Measurements from ENCODE around the gene LAIR1. TPM values are rescaled to one million over a fixed set of nuclear protein-coding genes. Genes with fewer than 3 reads are reported as not detected.

The LAIR1 gene
- total and polyA plus RNA-seq, 12 donors = 2.1 to 36.3 (median 5.1) TPM

DNA sequence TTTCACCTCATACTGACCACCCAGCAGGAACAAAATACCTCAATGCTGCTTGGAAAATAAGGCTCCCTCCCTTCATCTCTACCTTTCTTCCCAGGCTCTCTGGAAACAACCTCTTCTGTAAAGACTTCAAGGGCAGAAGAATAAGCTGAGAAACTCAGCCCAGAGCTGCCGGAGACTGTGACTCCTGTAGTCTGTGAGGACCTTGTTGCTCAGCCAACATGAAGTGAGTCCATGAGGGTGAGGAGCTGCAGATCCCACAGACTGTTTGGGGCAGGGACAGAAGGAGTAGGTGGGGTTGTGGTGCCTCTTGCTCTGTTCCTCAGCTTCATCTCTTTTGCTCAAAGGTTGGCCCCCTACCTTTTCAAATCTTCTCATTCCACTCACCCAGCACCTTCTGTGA, 59.6 kb downstream of the LAIR1 start:
- Histone ChIP-seq H3K27me3 (peaks cover 0 to 28% (median 14%) of the 10 kb centered on the region in 7 donors), H3K9me3 (no peaks in the 10 kb centered on the region), H3K4me3 (no peak overlapping the region), H3K36me3 (no peaks in the 10 kb centered on the region), H3K27ac (no peak overlapping the region), H3K4me1 (peaks cover 0 to 43% (median 0%) of the 10 kb centered on the region in 9 donors)
- WGBS, 2 donors = 71 to 78% methylated on average over 1 of the region's 1 CpG
- TF ChIP-seq CTCF (IDR thresholded peaks at IDR 0.05) = no peak
- ATAC-seq (no peak), DNase-seq (no peak)
- intact Hi-C loops (cut with DNase I) = no loop called here

- peaks cover 0 to 36% (median 13%) of the 10 kb centered on the region in 7 donors for H3K27me3 ChIP-seq
- no peak for DNase-seq
- intact Hi-C loops (cut with DNase I) = no loop called here
Observed at GRCh38 chr19:54302257-54302656, 62.5 kb downstream of the LAIR1 start.

More at GRCh38 chr19:54302257-54302656, 62.5 kb downstream of the LAIR1 start:
- Histone ChIP-seq H3K4me3 (no peak overlapping the region), H3K4me1 (peaks cover 0 to 44% (median 0%) of the 10 kb centered on the region in 9 donors), H3K27ac (peak overlapping the region in 1 of 10 donors; percentile 69), H3K9me3 (no peaks in the 10 kb centered on the region), H3K36me3 (no peaks in the 10 kb centered on the region)
- peak in 4 of 8 donors; percentile 49 to 64 (median 56) for ATAC-seq
- no peak for TF ChIP-seq CTCF (IDR thresholded peaks at IDR 0.05)
- 62 to 68% methylated on average over 4 of the region's 4 CpGs for WGBS, 2 donors

Other genes with a start within 250 kb of the LAIR1 start
- 10 to 100 TPM; 11.0 to 16.8 (median 12.9) TPM for gene TFPT, start 249.3 kb downstream of the LAIR1 start, total RNA-seq
- gene TFPT, start 249.3 kb downstream of the LAIR1 start, polyA plus RNA-seq = 10 to 100 TPM; 26.0 to 33.8 TPM
- gene PRPF31, start 249.2 kb downstream of the LAIR1 start, total RNA-seq = 10 to 100 TPM; 35.9 to 46.4 (median 43.0) TPM
- gene PRPF31, start 249.2 kb downstream of the LAIR1 start, polyA plus RNA-seq = 10 to 100 TPM; 52.1 to 52.8 TPM
- gene CNOT3, start 227.2 kb downstream of the LAIR1 start, total RNA-seq = 10 to 100 TPM; 16.0 to 25.9 (median 20.9) TPM
- gene CNOT3, start 227.2 kb downstream of the LAIR1 start, polyA plus RNA-seq = 10 to 100 TPM; 14.5 to 27.8 TPM
- 1 to 10 TPM; 5.4 to 8.4 (median 6.9) TPM for gene LENG1, start 205.2 kb downstream of the LAIR1 start, total RNA-seq
- gene LENG1, start 205.2 kb downstream of the LAIR1 start, polyA plus RNA-seq = 10 to 100 TPM; 14.6 to 16.9 TPM
- 1 to 10 TPM in 9 of 10 donors, under 1 TPM in 1; 0.59 to 5.5 (median 2.1) TPM for gene TMC4, start 191.8 kb downstream of the LAIR1 start, total RNA-seq
- gene TMC4, start 191.8 kb downstream of the LAIR1 start, polyA plus RNA-seq = 10 to 100 TPM in 1 of 2 donors, 1 to 10 TPM in 1; 1.6 to 11.6 TPM
- 10 to 100 TPM; 12.3 to 29.4 (median 15.5) TPM for gene MBOAT7, start 175.4 kb downstream of the LAIR1 start, total RNA-seq
- 10 to 100 TPM in 1 of 2 donors, 1 to 10 TPM in 1; 7.7 to 17.0 TPM for gene MBOAT7, start 175.4 kb downstream of the LAIR1 start, polyA plus RNA-seq
- gene TSEN34, start 173.6 kb downstream of the LAIR1 start, total RNA-seq = 10 to 100 TPM; 12.1 to 24.0 (median 19.3) TPM
- 10 to 100 TPM in 1 of 2 donors, 1 to 10 TPM in 1; 5.6 to 38.0 TPM for gene TSEN34, start 173.6 kb downstream of the LAIR1 start, polyA plus RNA-seq
- gene RPS9, start 164.1 kb downstream of the LAIR1 start, total RNA-seq = 100 to 1,000 TPM; 550 to 734 (median 603) TPM
- gene RPS9, start 164.1 kb downstream of the LAIR1 start, polyA plus RNA-seq = 1,000 to 10,000 TPM; 1,335 to 2,571 TPM
- 10 to 100 TPM in 1 of 10 donors, 1 to 10 TPM in 6, under 1 TPM in 3; 0.71 to 18.3 (median 2.0) TPM for gene LILRB3, start 141.9 kb downstream of the LAIR1 start, total RNA-seq
- gene LILRB3, start 141.9 kb downstream of the LAIR1 start, polyA plus RNA-seq = 1 to 10 TPM; 2.5 TPM
- gene LILRA6, start 122.1 kb downstream of the LAIR1 start, total RNA-seq = 1 to 10 TPM in 6 of 10 donors, under 1 TPM in 3, not detected in 1; 0.48 to 9.4 (median 1.3) TPM
- 1 to 10 TPM; 1.1 to 1.5 TPM for gene LILRA6, start 122.1 kb downstream of the LAIR1 start, polyA plus RNA-seq
- gene LILRB5, start 107.7 kb downstream of the LAIR1 start, total RNA-seq = 10 to 100 TPM in 2 of 10 donors, 1 to 10 TPM in 8; 1.6 to 10.6 (median 3.2) TPM
- 1 to 10 TPM; 1.8 to 9.1 TPM for gene LILRB5, start 107.7 kb downstream of the LAIR1 start, polyA plus RNA-seq
- gene LILRB2, start 83.8 kb downstream of the LAIR1 start, total RNA-seq = 10 to 100 TPM in 1 of 10 donors, 1 to 10 TPM in 9; 1.1 to 20.1 (median 2.0) TPM
- gene LILRB2, start 83.8 kb downstream of the LAIR1 start, polyA plus RNA-seq = 1 to 10 TPM; 2.6 to 2.8 TPM
- gene LILRA5, start 51.8 kb downstream of the LAIR1 start, total RNA-seq = 1 to 10 TPM in 6 of 10 donors, under 1 TPM in 4; 0.26 to 8.5 (median 1.3) TPM
- 1 to 10 TPM in 1 of 2 donors, under 1 TPM in 1; 0.37 to 3.7 TPM for gene LILRA5, start 51.8 kb downstream of the LAIR1 start, polyA plus RNA-seq
- gene LILRA4, start 25.8 kb downstream of the LAIR1 start, total RNA-seq = 1 to 10 TPM in 1 of 10 donors, not detected in 9; 1.6 TPM
- gene LILRA4, start 25.8 kb downstream of the LAIR1 start, polyA plus RNA-seq = not detected
- 1 to 10 TPM in 5 of 10 donors, under 1 TPM in 5; 0.37 to 4.3 (median 1.0) TPM for gene TTYH1, start 50.5 kb upstream of the LAIR1 start, total RNA-seq
- gene TTYH1, start 50.5 kb upstream of the LAIR1 start, polyA plus RNA-seq = 1 to 10 TPM; 1.8 to 3.1 TPM
- 10 to 100 TPM; 45.5 to 76.2 (median 56.8) TPM for gene LENG8, start 84.3 kb upstream of the LAIR1 start, total RNA-seq
- 100 to 1,000 TPM in 1 of 2 donors, 10 to 100 TPM in 1; 34.3 to 194 TPM for gene LENG8, start 84.3 kb upstream of the LAIR1 start, polyA plus RNA-seq
- 1 to 10 TPM; 1.0 to 4.2 (median 1.5) TPM for gene LENG9, start 98.8 kb upstream of the LAIR1 start, total RNA-seq
- 1 to 10 TPM; 1.6 to 2.6 TPM for gene LENG9, start 98.8 kb upstream of the LAIR1 start, polyA plus RNA-seq
- 10 to 100 TPM in 5 of 10 donors, 1 to 10 TPM in 5; 5.3 to 22.8 (median 9.7) TPM for gene CDC42EP5, start 108.4 kb upstream of the LAIR1 start, total RNA-seq
- 10 to 100 TPM; 11.2 to 21.9 TPM for gene CDC42EP5, start 108.4 kb upstream of the LAIR1 start, polyA plus RNA-seq
- gene LAIR2, start 137.9 kb upstream of the LAIR1 start, total RNA-seq = 1 to 10 TPM in 1 of 10 donors, under 1 TPM in 1, not detected in 8; 0.76 to 2.5 TPM
- not detected for gene LAIR2, start 137.9 kb upstream of the LAIR1 start, polyA plus RNA-seq
- 1 to 10 TPM in 6 of 10 donors, under 1 TPM in 4; 0.31 to 3.3 (median 1.2) TPM for gene LILRA2, start 208.9 kb upstream of the LAIR1 start, total RNA-seq
- under 1 TPM; 0.22 to 0.87 TPM for gene LILRA2, start 208.9 kb upstream of the LAIR1 start, polyA plus RNA-seq
- 1 to 10 TPM in 1 of 10 donors, under 1 TPM in 9; 0.21 to 2.8 (median 0.41) TPM for gene LILRA1, start 228.7 kb upstream of the LAIR1 start, total RNA-seq
- gene LILRA1, start 228.7 kb upstream of the LAIR1 start, polyA plus RNA-seq = under 1 TPM; 0.19 to 0.29 TPM

Measured in heart right ventricle (tissue), 16 donors.